Right lobe of liver (tissue), 6 donors: ENCODE data around the gene HOXA9. TPM values are rescaled to one million over a fixed set of nuclear protein-coding genes. Genes with fewer than 3 reads are reported as not detected.

Source experiments
- ATAC-seq, 4 donors: fragments of 200-7000 bp; cut with Tn5 transposase; one replicate each; pipeline ENCODE4 v1.9.1; 2020; ENCODE audit warnings: mild to moderate bottlenecking in 4 of 4, moderate library complexity in 4 of 4
- DNase-seq, 3 donors: peaks; one replicate each; pipeline ENCODE4 v3.0.0-alpha.2; 2020
- H3K27ac ChIP-seq, 3 donors: fragments of 200-600 bp; one replicate each; pipeline ENCODE4 v1.8.0; 2022
- H3K27me3 ChIP-seq, 2 donors: fragments of 200-600 bp; one replicate each; pipeline ENCODE4 v1.8.0; 2022
- H3K36me3 ChIP-seq, 4 donors: fragments of 200-600 bp; sonication (generic) in 1 of 4; one replicate each; pipeline versions ENCODE4 v1.5.1 to v1.8.0; 2017 to 2022; ENCODE audit warnings: control low read depth in 1 of 4
- H3K4me1 ChIP-seq, 4 donors: fragments of 200-600 bp; sonication (generic) in 1 of 4; one replicate each; pipeline versions ENCODE4 v1.5.1 to v1.8.0; 2017 to 2022; ENCODE audit warnings: control low read depth in 1 of 4
- H3K4me3 ChIP-seq, 3 donors: fragments of 200-600 bp; one replicate each; pipeline ENCODE4 v1.8.0; 2022
- H3K9me3 ChIP-seq, 4 donors: fragments of 200-600 bp; sonication (generic) in 1 of 4; one replicate each; pipeline versions ENCODE4 v1.5.1 to v1.8.0; 2017 to 2022; ENCODE audit warnings: control low read depth in 1 of 4
- POLR2A ChIP-seq: fragments of 450-650 bp; IDR thresholded peaks from one replicate; pipeline ENCODE4 v1.6.1; 2017; ENCODE audit warnings: antibody characterized with exemption, mild to moderate bottlenecking
- WGBS: methylation state at CpG from one replicate; pipeline ENCODE4 v1.1.6; 2018; ENCODE audit warnings: low coverage, low lambda C conversion rate; ENCODE audit not compliant: insufficient coverage; ENCODE audit errors: missing lambda C conversion rate; 5-methylcytosine and 5-hydroxymethylcytosine counted together
- intact Hi-C, 2 donors: fragments of 100-400 bp; cut with DNase I; formaldehyde crosslinking; loops; one replicate each; pipeline versions ENCODE4 v1.11.2 to v1.14.1; 2022
- total RNA-seq, 6 experiments: library from RNA; depleted of rRNA in 2 of 6; stranded (reverse); fragments of >200 nt in 2 of 6; fragmentation: NEBNext Ultra II Directional in 3 of 6; extraction: Animal tissue kit (Norgen Biotek cat#: 25700) in 3 of 6; gene quantifications; one replicate each; pipeline versions ENCODE4 v1.1.0 to v1.2.4, GENCODE V29; 2016 to 2023
- TF ChIP-seq, protein P1 (sequence below), 4 donors: fragments of 200-600 bp in 3 of 4; fragments of 450-650 bp in 1 of 4; IDR thresholded peaks; one replicate each; pipeline versions ENCODE4 v1.5.1 to v1.8.0; 2016 to 2022; ENCODE audit warnings: antibody characterized with exemption in 4 of 4, mild to moderate bottlenecking in 2 of 4
- donor health status: DM: no; HTN: yes; CAD: no.
- donor health status: DM: no; HTN: no; CAD: no.
- donor health status: DM: no; HTN: no; CAD: no.
- donor health status: DM: no; HTN: yes; CAD: no.
- donor health status: DM: no; HTN: yes; CAD: no.

The HOXA9 gene
- total RNA-seq, 6 experiments from 2014 or later = 0.09 TPM; not detected in 5

DNA sequence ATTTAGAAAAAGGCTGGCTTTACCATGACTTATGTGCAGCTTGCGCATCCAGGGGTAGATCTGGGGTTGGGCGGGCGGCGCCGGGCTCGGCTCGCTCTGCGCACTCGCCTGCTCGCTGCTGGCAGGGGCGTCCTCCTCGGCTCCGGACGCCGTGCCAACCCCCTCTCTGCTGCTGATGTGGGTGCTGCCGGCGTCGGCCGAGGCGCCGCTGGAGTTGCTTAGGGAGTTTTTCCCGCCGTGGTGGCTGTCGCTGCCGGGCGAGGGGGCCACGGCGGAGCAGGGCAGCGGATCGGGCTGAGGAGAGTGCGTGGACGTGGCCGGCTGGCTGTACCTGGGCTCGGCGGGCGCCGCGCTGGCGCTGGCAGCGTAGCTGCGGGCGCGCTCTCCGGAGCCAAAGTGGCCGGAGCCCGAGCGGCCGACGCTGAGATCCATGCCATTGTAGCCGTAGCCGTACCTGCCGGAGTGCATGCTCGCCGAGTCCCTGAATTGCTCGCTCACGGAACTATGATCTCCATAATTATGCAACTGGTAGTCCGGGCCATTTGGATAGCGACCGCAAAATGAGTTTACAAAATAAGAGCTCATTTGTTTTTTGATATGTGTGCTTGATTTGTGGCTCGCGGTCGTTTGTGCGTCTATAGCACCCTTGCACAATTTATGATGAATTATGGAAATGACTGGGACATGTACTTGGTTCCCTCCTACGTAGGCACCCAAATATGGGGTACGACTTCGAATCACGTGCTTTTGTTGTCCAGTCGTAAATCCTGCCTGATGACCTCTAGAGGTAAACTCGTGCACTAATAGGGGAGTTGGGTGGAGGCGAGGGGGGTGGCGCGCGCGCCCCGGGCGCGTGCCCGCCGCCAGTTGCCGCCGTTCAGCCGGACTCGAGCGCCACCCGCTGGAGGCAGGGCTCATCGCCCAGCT lies 22.1 kb downstream of the HOXA9 start, which contains the start of gene HOXA5:
Gene HOXA5 (minus strand): TSS at position 659 of the 927 bp plus-strand sequence. CDS start 74 bp downstream, at position 585.
- Histone ChIP-seq H3K36me3 (no peaks in the 10 kb centered on the region), H3K4me3 (peak within 1 kb of the TSS; percentile 28 to 46 (median 41)), H3K27ac (peak within 1 kb of the TSS; percentile 35 to 69 (median 67)), H3K27me3 (peaks cover 5 to 81% of the 10 kb centered on the region in 2 donors), H3K9me3 (no peaks in the 10 kb centered on the region), H3K4me1 (no peaks in the 10 kb centered on the region)
- ATAC-seq (peak; percentile 62 to 78 (median 76)), DNase-seq (peak in 2 of 3 donors; percentile 65 to 67)
- intact Hi-C loops = no loop called here
- 22% methylated on average over 29 of the region's 86 CpGs for WGBS
- TF ChIP-seq POLR2A = peak; percentile 26
- TF ChIP-seq, protein P1, sequence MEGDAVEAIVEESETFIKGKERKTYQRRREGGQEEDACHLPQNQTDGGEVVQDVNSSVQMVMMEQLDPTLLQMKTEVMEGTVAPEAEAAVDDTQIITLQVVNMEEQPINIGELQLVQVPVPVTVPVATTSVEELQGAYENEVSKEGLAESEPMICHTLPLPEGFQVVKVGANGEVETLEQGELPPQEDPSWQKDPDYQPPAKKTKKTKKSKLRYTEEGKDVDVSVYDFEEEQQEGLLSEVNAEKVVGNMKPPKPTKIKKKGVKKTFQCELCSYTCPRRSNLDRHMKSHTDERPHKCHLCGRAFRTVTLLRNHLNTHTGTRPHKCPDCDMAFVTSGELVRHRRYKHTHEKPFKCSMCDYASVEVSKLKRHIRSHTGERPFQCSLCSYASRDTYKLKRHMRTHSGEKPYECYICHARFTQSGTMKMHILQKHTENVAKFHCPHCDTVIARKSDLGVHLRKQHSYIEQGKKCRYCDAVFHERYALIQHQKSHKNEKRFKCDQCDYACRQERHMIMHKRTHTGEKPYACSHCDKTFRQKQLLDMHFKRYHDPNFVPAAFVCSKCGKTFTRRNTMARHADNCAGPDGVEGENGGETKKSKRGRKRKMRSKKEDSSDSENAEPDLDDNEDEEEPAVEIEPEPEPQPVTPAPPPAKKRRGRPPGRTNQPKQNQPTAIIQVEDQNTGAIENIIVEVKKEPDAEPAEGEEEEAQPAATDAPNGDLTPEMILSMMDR (IDR thresholded peaks at IDR 0.05) = peak in 3 of 4 donors; percentile 45 to 48 (median 46)

DNA sequence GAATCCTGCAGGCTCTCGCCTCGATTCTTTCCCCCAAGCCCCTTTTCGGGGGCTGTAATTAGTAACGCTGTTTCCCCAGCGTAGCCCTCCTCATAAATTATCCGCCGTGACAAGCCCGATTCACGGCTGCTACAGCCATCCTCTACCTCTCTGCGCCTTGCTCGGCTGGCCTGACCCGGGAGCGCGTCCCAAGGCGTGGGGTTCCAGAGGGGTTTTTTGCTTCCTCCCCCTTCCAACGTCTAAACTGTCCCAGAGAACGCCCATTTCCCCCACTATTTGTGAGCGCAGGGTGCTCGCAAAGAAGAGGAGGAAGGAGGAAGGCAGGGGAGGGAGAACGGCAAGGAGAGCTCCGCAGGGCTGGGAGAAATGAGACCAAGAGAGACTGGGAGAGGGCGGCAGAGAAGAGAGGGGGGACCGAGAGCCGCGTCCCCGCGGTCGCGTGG lies 22.7 kb downstream of the HOXA9 start:
- no peaks in the 10 kb centered on the region for H3K36me3 ChIP-seq
- peak overlapping the region; percentile 28 to 46 (median 41) for H3K4me3 ChIP-seq
- H3K27me3 ChIP-seq = peaks cover 5 to 76% of the 10 kb centered on the region in 2 donors
- ATAC-seq (no peak), DNase-seq (no peak)
- TF ChIP-seq POLR2A = no peak
- TF ChIP-seq, protein P1 (IDR thresholded peaks at IDR 0.05) = no peak
- WGBS = 15% methylated on average over 28 of the region's 29 CpGs
- H3K9me3 ChIP-seq = no peaks in the 10 kb centered on the region
- H3K27ac ChIP-seq = peak overlapping the region; percentile 35 to 69 (median 67)
- no peaks in the 10 kb centered on the region for H3K4me1 ChIP-seq
- intact Hi-C loops = no loop called here

DNA sequence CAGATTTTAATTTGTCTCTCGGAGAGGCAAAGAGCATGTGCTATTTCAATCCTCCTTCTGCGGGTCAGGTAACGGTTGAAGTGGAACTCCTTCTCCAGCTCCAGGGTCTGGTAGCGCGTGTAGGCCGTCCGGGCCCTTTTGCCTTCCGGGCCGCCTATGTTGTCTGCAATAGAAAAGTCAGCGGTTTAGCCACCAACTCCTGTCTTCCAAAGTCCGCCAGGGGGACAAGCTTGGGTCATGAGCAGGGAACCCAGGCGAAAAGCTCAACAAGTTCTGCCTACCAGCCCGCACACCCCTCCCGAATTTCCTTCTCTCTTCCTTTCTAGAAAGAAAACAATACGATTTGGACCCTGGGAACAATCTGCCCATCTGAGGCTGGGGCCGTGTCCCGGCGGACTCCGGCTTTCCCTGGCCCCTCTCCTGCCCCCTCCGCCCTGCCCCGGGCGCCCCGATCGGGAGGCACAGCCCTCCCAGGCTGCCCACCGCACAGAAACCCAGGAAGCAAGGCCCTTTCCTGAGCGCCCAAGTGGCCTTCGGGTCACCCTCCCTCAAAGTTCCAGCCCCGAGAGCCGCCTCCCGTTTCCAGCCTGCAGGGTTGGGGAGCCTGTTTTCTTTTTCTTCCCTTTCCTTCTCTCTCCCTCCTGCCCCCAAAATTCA lies 23.3 kb downstream of the HOXA9 start:
- Histone ChIP-seq H3K4me1 (no peaks in the 10 kb centered on the region), H3K9me3 (no peaks in the 10 kb centered on the region), H3K4me3 (peak overlapping the region; percentile 28 to 46 (median 41)), H3K36me3 (no peaks in the 10 kb centered on the region), H3K27me3 (peaks cover 5 to 70% of the 10 kb centered on the region in 2 donors), H3K27ac (peak overlapping the region; percentile 35 to 69 (median 67))
- intact Hi-C loops = no loop called here
- TF ChIP-seq, protein P1 (IDR thresholded peaks at IDR 0.05) = no peak
- no peak for TF ChIP-seq POLR2A
- ATAC-seq = peak; percentile 25 to 37 (median 32)
- no peak for DNase-seq
- 14% methylated on average over 27 of the region's 30 CpGs for WGBS

DNA sequence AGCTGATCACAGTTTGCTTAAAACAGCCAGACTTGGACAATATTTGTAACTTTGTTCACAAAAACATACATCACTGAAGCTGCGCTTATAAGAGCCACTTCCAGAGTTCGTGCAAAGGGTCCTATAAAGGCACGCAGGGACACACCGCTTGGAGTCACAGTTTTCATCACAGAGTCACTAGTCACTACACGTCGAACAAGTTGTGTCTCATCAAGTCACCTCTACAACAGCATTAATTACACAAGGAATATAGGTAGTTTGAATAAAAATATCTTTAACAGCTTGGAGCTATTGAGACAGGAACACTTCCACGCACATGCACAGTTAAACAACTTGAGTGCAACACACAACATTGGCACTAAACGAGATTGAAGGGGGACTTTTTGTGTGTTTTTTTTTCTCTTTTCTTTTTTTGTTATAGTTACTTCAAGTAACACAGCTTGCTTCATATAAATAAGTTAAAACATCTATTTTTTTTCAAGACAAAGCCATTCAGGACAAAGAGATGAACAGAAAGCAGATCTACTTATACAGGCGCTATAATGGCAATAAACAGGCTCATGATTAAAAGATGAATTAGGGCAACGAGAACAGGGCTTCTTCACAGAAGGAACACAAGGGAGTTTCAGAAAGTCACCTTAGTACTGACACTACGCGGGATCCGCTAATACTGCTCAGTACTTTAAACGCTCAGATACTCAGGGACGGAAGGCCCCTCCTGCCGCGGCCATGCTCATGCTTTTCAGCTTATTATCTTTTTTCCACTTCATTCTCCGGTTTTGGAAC lies 24.0 kb downstream of the HOXA9 start:
- Histone ChIP-seq H3K9me3 (no peaks in the 10 kb centered on the region), H3K27me3 (peaks cover 5 to 70% of the 10 kb centered on the region in 2 donors), H3K27ac (no peak overlapping the region), H3K36me3 (no peaks in the 10 kb centered on the region), H3K4me3 (peak overlapping the region in 1 of 3 donors; percentile 41), H3K4me1 (no peaks in the 10 kb centered on the region)
- WGBS = 33% methylated on average over 18 of the region's 18 CpGs
- no peak for TF ChIP-seq POLR2A
- TF ChIP-seq, protein P1 (IDR thresholded peaks at IDR 0.05) = no peak
- intact Hi-C loops = no loop called here
- DNase-seq (no peak), ATAC-seq (no peak)
